Measurements from ENCODE around the gene RABGEF1.
A peak's percentile ranks its signal among the peaks of the same experiment; 100 is the strongest.
"Not testable (repeated sequence)": the region's sequence is repeated elsewhere in the genome, so short reads cannot be mapped to it uniquely, and the experiment has no call there.

RABGEF1 gene

GRCh38 chr7:66740302-66740979 is at the start of gene RABGEF1:
Gene RABGEF1, plus strand, starts transcription at chr7:66740733. Its CDS starts 31,167 bp downstream, at chr7:66771900.
- peaks cover 3% of the 10 kb centered on the region; the same call in 1 of the 2 replicates for H3K4me1 ChIP-seq (ENCODE audit: insufficient read depth, low read length)
- peak within 1 kb of the TSS; percentile 86 for H3K4me3 ChIP-seq (ENCODE audit: low read length)
- H3K27me3 ChIP-seq (ENCODE audit: insufficient read depth, low read length) = no peaks in the 10 kb centered on the region
- no peaks in the 10 kb centered on the region for H3K36me3 ChIP-seq (ENCODE audit: insufficient read depth, low read depth, low read length)
- no peaks in the 10 kb centered on the region for H3K9me3 ChIP-seq (ENCODE audit: insufficient read depth, low read depth, low read length)
- peak within 1 kb of the TSS; percentile 87 for H3K9ac ChIP-seq (ENCODE audit: low read depth, low read length)
- peak within 1 kb of the TSS; percentile 65 for H3K27ac ChIP-seq (ENCODE audit: low read length)

- Histone ChIP-seq H3K9me3 (ENCODE audit: insufficient read depth, low read depth, low read length) (no peaks in the 10 kb centered on the region), H3K9ac (ENCODE audit: low read depth, low read length) (no peak overlapping the region), H3K27ac (ENCODE audit: low read length) (no peak overlapping the region), H3K4me1 (ENCODE audit: insufficient read depth, low read length) (no peaks in the 10 kb centered on the region), H3K4me3 (ENCODE audit: low read length) (no peak overlapping the region), H3K36me3 (ENCODE audit: insufficient read depth, low read depth, low read length) (no peaks in the 10 kb centered on the region), H3K27me3 (ENCODE audit: insufficient read depth, low read length) (no peaks in the 10 kb centered on the region)
These were observed 47.2 kb upstream of the RABGEF1 start for GRCh38 chr7:66693331-66693730.

GRCh38 chr7:66694286-66694685 is 46.2 kb upstream of the RABGEF1 start:
- Histone ChIP-seq H3K4me1 (ENCODE audit: insufficient read depth, low read length) (no peaks in the 10 kb centered on the region), H3K27me3 (ENCODE audit: insufficient read depth, low read length) (no peaks in the 10 kb centered on the region), H3K9me3 (ENCODE audit: insufficient read depth, low read depth, low read length) (no peaks in the 10 kb centered on the region), H3K4me3 (ENCODE audit: low read length) (no peak overlapping the region), H3K9ac (ENCODE audit: low read depth, low read length) (no peak overlapping the region), H3K36me3 (ENCODE audit: insufficient read depth, low read depth, low read length) (no peaks in the 10 kb centered on the region), H3K27ac (ENCODE audit: low read length) (no peak overlapping the region)

- not testable (repeated sequence) for H3K4me1 ChIP-seq (ENCODE audit: insufficient read depth, low read length); H3K36me3 ChIP-seq (ENCODE audit: insufficient read depth, low read depth, low read length); H3K9me3 ChIP-seq (ENCODE audit: insufficient read depth, low read depth, low read length); H3K4me3 ChIP-seq (ENCODE audit: low read length); H3K9ac ChIP-seq (ENCODE audit: low read depth, low read length); H3K27me3 ChIP-seq (ENCODE audit: insufficient read depth, low read length); H3K27ac ChIP-seq (ENCODE audit: low read length)
These were observed 45.1 kb upstream of the RABGEF1 start for GRCh38 chr7:66695417-66695816.

- not testable (repeated sequence) for H3K9ac ChIP-seq (ENCODE audit: low read depth, low read length); H3K9me3 ChIP-seq (ENCODE audit: insufficient read depth, low read depth, low read length); H3K36me3 ChIP-seq (ENCODE audit: insufficient read depth, low read depth, low read length); H3K27me3 ChIP-seq (ENCODE audit: insufficient read depth, low read length); H3K4me1 ChIP-seq (ENCODE audit: insufficient read depth, low read length); H3K27ac ChIP-seq (ENCODE audit: low read length); H3K4me3 ChIP-seq (ENCODE audit: low read length)
These were observed 44.4 kb upstream of the RABGEF1 start for GRCh38 chr7:66696134-66696533.

- no peak overlapping the region for H3K4me3 ChIP-seq (ENCODE audit: low read length)
These were observed 43.8 kb upstream of the RABGEF1 start for GRCh38 chr7:66696774-66697191.

GRCh38 chr7:66697449-66698438 is 42.8 kb upstream of the RABGEF1 start:
- Histone ChIP-seq H3K36me3 (ENCODE audit: insufficient read depth, low read depth, low read length) (no peaks in the 10 kb centered on the region), H3K4me3 (ENCODE audit: low read length) (no peak overlapping the region), H3K27ac (ENCODE audit: low read length) (no peak overlapping the region), H3K9ac (ENCODE audit: low read depth, low read length) (no peak overlapping the region), H3K4me1 (ENCODE audit: insufficient read depth, low read length) (no peaks in the 10 kb centered on the region), H3K9me3 (ENCODE audit: insufficient read depth, low read depth, low read length) (no peaks in the 10 kb centered on the region), H3K27me3 (ENCODE audit: insufficient read depth, low read length) (no peaks in the 10 kb centered on the region)

More at GRCh38 chr7:66696774-66697191, 43.8 kb upstream of the RABGEF1 start:
- Histone ChIP-seq H3K4me1 (ENCODE audit: insufficient read depth, low read length) (no peaks in the 10 kb centered on the region), H3K27me3 (ENCODE audit: insufficient read depth, low read length) (no peaks in the 10 kb centered on the region), H3K9ac (ENCODE audit: low read depth, low read length) (no peak overlapping the region), H3K9me3 (ENCODE audit: insufficient read depth, low read depth, low read length) (no peaks in the 10 kb centered on the region), H3K36me3 (ENCODE audit: insufficient read depth, low read depth, low read length) (no peaks in the 10 kb centered on the region), H3K27ac (ENCODE audit: low read length) (no peak overlapping the region)

- H3K4me1 ChIP-seq (ENCODE audit: insufficient read depth, low read length) = no peaks in the 10 kb centered on the region
- H3K9me3 ChIP-seq (ENCODE audit: insufficient read depth, low read depth, low read length) = no peaks in the 10 kb centered on the region
- H3K27ac ChIP-seq (ENCODE audit: low read length) = no peak overlapping the region
- H3K4me3 ChIP-seq (ENCODE audit: low read length) = no peak overlapping the region
- no peak overlapping the region for H3K9ac ChIP-seq (ENCODE audit: low read depth, low read length)
- H3K27me3 ChIP-seq (ENCODE audit: insufficient read depth, low read length) = no peaks in the 10 kb centered on the region
- H3K36me3 ChIP-seq (ENCODE audit: insufficient read depth, low read depth, low read length) = no peaks in the 10 kb centered on the region
These were observed 41.8 kb upstream of the RABGEF1 start for GRCh38 chr7:66698652-66699205.

- Histone ChIP-seq H3K9me3 (ENCODE audit: insufficient read depth, low read depth, low read length) (no peaks in the 10 kb centered on the region), H3K4me3 (ENCODE audit: low read length) (no peak overlapping the region), H3K36me3 (ENCODE audit: insufficient read depth, low read depth, low read length) (no peaks in the 10 kb centered on the region), H3K9ac (ENCODE audit: low read depth, low read length) (no peak overlapping the region), H3K27ac (ENCODE audit: low read length) (no peak overlapping the region), H3K27me3 (ENCODE audit: insufficient read depth, low read length) (no peaks in the 10 kb centered on the region), H3K4me1 (ENCODE audit: insufficient read depth, low read length) (no peaks in the 10 kb centered on the region)
These were observed 40.5 kb upstream of the RABGEF1 start for GRCh38 chr7:66699998-66700397.

- no peak overlapping the region for H3K9ac ChIP-seq (ENCODE audit: low read depth, low read length)
- H3K4me3 ChIP-seq (ENCODE audit: low read length) = no peak overlapping the region
- H3K9me3 ChIP-seq (ENCODE audit: insufficient read depth, low read depth, low read length) = no peaks in the 10 kb centered on the region
- H3K27me3 ChIP-seq (ENCODE audit: insufficient read depth, low read length) = no peaks in the 10 kb centered on the region
- no peak overlapping the region for H3K27ac ChIP-seq (ENCODE audit: low read length)
- H3K4me1 ChIP-seq (ENCODE audit: insufficient read depth, low read length) = no peaks in the 10 kb centered on the region
- H3K36me3 ChIP-seq (ENCODE audit: insufficient read depth, low read depth, low read length) = no peaks in the 10 kb centered on the region
These were observed 39.9 kb upstream of the RABGEF1 start for GRCh38 chr7:66700633-66701131.

- Histone ChIP-seq H3K4me3 (ENCODE audit: low read length) (no peak overlapping the region), H3K36me3 (ENCODE audit: insufficient read depth, low read depth, low read length) (no peaks in the 10 kb centered on the region), H3K27me3 (ENCODE audit: insufficient read depth, low read length) (no peaks in the 10 kb centered on the region)
These were observed 32.7 kb upstream of the RABGEF1 start for GRCh38 chr7:66707825-66708224.

More at GRCh38 chr7:66707825-66708224, 32.7 kb upstream of the RABGEF1 start:
- no peaks in the 10 kb centered on the region for H3K9me3 ChIP-seq (ENCODE audit: insufficient read depth, low read depth, low read length)
- no peaks in the 10 kb centered on the region for H3K4me1 ChIP-seq (ENCODE audit: insufficient read depth, low read length)
- H3K9ac ChIP-seq (ENCODE audit: low read depth, low read length) = no peak overlapping the region
- H3K27ac ChIP-seq (ENCODE audit: low read length) = no peak overlapping the region

Data from iPS-20b (cell line).